Measurements from ENCODE around the gene SNRNP40. TPM values are rescaled to one million over a fixed set of nuclear protein-coding genes. Genes with fewer than 3 reads are reported as not detected.
"Not testable (repeated sequence)": the region's sequence is repeated elsewhere in the genome, so short reads cannot be mapped to it uniquely, and the experiment has no call there.

SNRNP40 gene
- total RNA-seq, 1 donor from 2014 or later: 38.1 TPM

GRCh38 chr1:31264790-31265386 lies 31.7 kb downstream of the SNRNP40 start:
- intact Hi-C loops (cut with DNase I): no loop called here
- no peak for DNase-seq (ENCODE audit: extremely low spot score in 2 of 2)
- H3K4me3 ChIP-seq: no peak overlapping the region
- H3K9me3 ChIP-seq: no peaks in the 10 kb centered on the region
- no peak overlapping the region for H3K27ac ChIP-seq
- TF ChIP-seq POLR2A (IDR thresholded peaks at IDR 0.05) (no peak), POLR2AphosphoS5 (IDR thresholded peaks at IDR 0.05; ENCODE audit: insufficient read depth in 1 of 2, low read depth in 1 of 2) (no peak), CTCF (IDR thresholded peaks at IDR 0.05) (no peak)
- H3K36me3 ChIP-seq: peaks cover 0 to 41% of the 10 kb centered on the region in 2 donors
- H3K27me3 ChIP-seq: no peaks in the 10 kb centered on the region
- H3K4me1 ChIP-seq: no peaks in the 10 kb centered on the region

- intact Hi-C loops (cut with DNase I): no loop called here
- H3K27ac ChIP-seq: no peak overlapping the region
- H3K4me1 ChIP-seq: no peaks in the 10 kb centered on the region
- no peaks in the 10 kb centered on the region for H3K27me3 ChIP-seq
- TF ChIP-seq POLR2AphosphoS5 (IDR thresholded peaks at IDR 0.05; ENCODE audit: insufficient read depth in 1 of 2, low read depth in 1 of 2): no peak
- TF ChIP-seq CTCF (IDR thresholded peaks at IDR 0.05): no peak
- TF ChIP-seq POLR2A (IDR thresholded peaks at IDR 0.05): no peak
- H3K9me3 ChIP-seq: no peaks in the 10 kb centered on the region
- DNase-seq (ENCODE audit: extremely low spot score in 2 of 2): no peak
- peaks cover 0 to 44% of the 10 kb centered on the region in 2 donors for H3K36me3 ChIP-seq
- H3K4me3 ChIP-seq: no peak overlapping the region
Measured at GRCh38 chr1:31263408-31263807, 33.2 kb downstream of the SNRNP40 start.

GRCh38 chr1:31262393-31262792 lies 34.2 kb downstream of the SNRNP40 start:
- H3K27ac ChIP-seq; H3K4me1 ChIP-seq; H3K27me3 ChIP-seq; DNase-seq (ENCODE audit: extremely low spot score in 2 of 2); H3K4me3 ChIP-seq; intact Hi-C loops (cut with DNase I); H3K9me3 ChIP-seq: not testable (repeated sequence)
- H3K36me3 ChIP-seq: peaks cover 0 to 38% of the 10 kb centered on the region in 2 donors

- no peak overlapping the region for H3K4me3 ChIP-seq
- DNase-seq (ENCODE audit: extremely low spot score in 2 of 2): no peak
- no peak for TF ChIP-seq CTCF (IDR thresholded peaks at IDR 0.05)
- TF ChIP-seq POLR2AphosphoS5 (IDR thresholded peaks at IDR 0.05; ENCODE audit: insufficient read depth in 1 of 2, low read depth in 1 of 2): no peak
- TF ChIP-seq POLR2A (IDR thresholded peaks at IDR 0.05): no peak
- no peaks in the 10 kb centered on the region for H3K27me3 ChIP-seq
- intact Hi-C loops (cut with DNase I): no loop called here
- no peaks in the 10 kb centered on the region for H3K9me3 ChIP-seq
- H3K36me3 ChIP-seq: peaks cover 0 to 34% of the 10 kb centered on the region in 2 donors
- no peak overlapping the region for H3K27ac ChIP-seq
- H3K4me1 ChIP-seq: no peaks in the 10 kb centered on the region
Measured at GRCh38 chr1:31261916-31262315, 34.7 kb downstream of the SNRNP40 start.

- no peaks in the 10 kb centered on the region for H3K27me3 ChIP-seq
- intact Hi-C loops (cut with DNase I): no loop called here
- H3K9me3 ChIP-seq: no peaks in the 10 kb centered on the region
- H3K4me3 ChIP-seq: no peak overlapping the region
- H3K27ac ChIP-seq: no peak overlapping the region
- no peaks in the 10 kb centered on the region for H3K4me1 ChIP-seq
- TF ChIP-seq CTCF (IDR thresholded peaks at IDR 0.05) (no peak), POLR2A (IDR thresholded peaks at IDR 0.05) (no peak), POLR2AphosphoS5 (IDR thresholded peaks at IDR 0.05; ENCODE audit: insufficient read depth in 1 of 2, low read depth in 1 of 2) (no peak)
- H3K36me3 ChIP-seq: peaks cover 0 to 23% of the 10 kb centered on the region in 2 donors
- no peak for DNase-seq (ENCODE audit: extremely low spot score in 2 of 2)
Measured at GRCh38 chr1:31259746-31260145, 36.8 kb downstream of the SNRNP40 start.
